HG03103 (cell line): ENCODE measurements around the gene IQCN.

Experiments
- ATAC-seq: cut with Tn5 transposase; IDR thresholded peaks from one replicate; pipeline ENCODE4 v1.9.1; 2021; ENCODE audit warnings: low read depth; ENCODE audit not compliant: unreplicated experiment

The IQCN gene

GRCh38 chr19:18245297-18245696 lies 29.0 kb downstream of the IQCN start:
- ATAC-seq: no peak

- ATAC-seq: no peak
These were observed 34.9 kb downstream of the IQCN start for GRCh38 chr19:18239303-18239702.

- no peak for ATAC-seq
These were observed 40.1 kb downstream of the IQCN start for GRCh38 chr19:18234194-18234593.

- ATAC-seq: no peak
These were observed 40.9 kb downstream of the IQCN start for GRCh38 chr19:18233224-18233825.

GRCh38 chr19:18232540-18233223 lies 41.6 kb downstream of the IQCN start:
- no peak for ATAC-seq

- ATAC-seq: no peak
These were observed 42.5 kb downstream of the IQCN start for GRCh38 chr19:18231775-18232174.

- ATAC-seq: no peak
These were observed 43.1 kb downstream of the IQCN start for GRCh38 chr19:18230941-18231734.

- no peak for ATAC-seq
These were observed 44.3 kb downstream of the IQCN start for GRCh38 chr19:18229915-18230314.

- no peak for ATAC-seq
These were observed 44.8 kb downstream of the IQCN start for GRCh38 chr19:18229474-18229873.

- ATAC-seq: no peak
These were observed 46.4 kb downstream of the IQCN start for GRCh38 chr19:18227781-18228271.

- no peak for ATAC-seq
These were observed 47.1 kb downstream of the IQCN start for GRCh38 chr19:18226956-18227780.

- ATAC-seq: no peak
These were observed 48.4 kb downstream of the IQCN start, which contains the start of gene PDE4C for GRCh38 chr19:18225702-18226468. PDE4C (minus strand) TSS chr19:18226438; CDS start chr19:18226415, 23 bp downstream.

GRCh38 chr19:18225355-18225701 lies 48.9 kb downstream of the IQCN start:
- no peak for ATAC-seq

- peak; percentile 86 for ATAC-seq
These were observed 49.5 kb downstream of the IQCN start for GRCh38 chr19:18224525-18225354.

- no peak for ATAC-seq
These were observed 50.3 kb downstream of the IQCN start for GRCh38 chr19:18223860-18224524.

GRCh38 chr19:18221815-18222725 lies 52.2 kb downstream of the IQCN start:
- no peak for ATAC-seq

GRCh38 chr19:18220632-18221275 lies 53.5 kb downstream of the IQCN start:
- no peak for ATAC-seq
